ENCODE data around the gene ISCA2.

GRCh38 chr14:74472601-74473000, 21.0 kb upstream of the ISCA2 start:
- no peak for TF ChIP-seq YY1 (IDR thresholded peaks at IDR 0.05; ENCODE audit: insufficient read depth, insufficient read length)
- TF ChIP-seq ZNF274 (IDR thresholded peaks at IDR 0.05; ENCODE audit: low read depth, low read length) = no peak
- no peak for TF ChIP-seq SUZ12 (IDR thresholded peaks at IDR 0.05; ENCODE audit: extremely low read depth, insufficient read depth, insufficient read length)

Measured in NT2/D1 (cell line).